Measurements from ENCODE around the gene MGA. TPM values are rescaled to one million over a fixed set of nuclear protein-coding genes. Genes with fewer than 3 reads are reported as not detected.

The MGA gene
- total and polyA plus RNA-seq, 2 experiments from 2014 or later, result 42.6 to 58.9 TPM

GRCh38 chr15:41783296-41783695 lies 123.1 kb downstream of the MGA start:
- Histone ChIP-seq H3K27me3 (ENCODE audit: insufficient read depth) (no peaks in the 10 kb centered on the region), H3F3A (replicated peaks; ENCODE audit: low read depth) (no peaks in the 10 kb centered on the region), H3K4me1 (ENCODE audit: insufficient read depth) (peaks cover 6% of the 10 kb centered on the region; the same call in 1 of the 2 replicates), H3K27ac (ENCODE audit: low read depth) (no peak overlapping the region), H4K20me1 (replicated peaks; ENCODE audit: insufficient read depth) (no peaks in the 10 kb centered on the region), H3K9me2 (ENCODE audit: insufficient read depth) (no peaks in the 10 kb centered on the region), H3K4me2 (no peak overlapping the region), H3K79me2 (replicated peaks; ENCODE audit: insufficient read depth) (peaks cover 22% of the 10 kb centered on the region; the same call in 1 of the 2 replicates), H3K4me3 (no peak overlapping the region), H2AFZ (no peak overlapping the region), H3K36me3 (ENCODE audit: insufficient read depth) (no peaks in the 10 kb centered on the region)
- no peak for DNase-seq (ENCODE audit: low spot score)
- ATAC-seq, result no peak
- Mint-ChIP-seq H3K4me1 (peaks cover 30% of the 10 kb centered on the region), H3K9me3 (no peaks in the 10 kb centered on the region), H3K27ac (no peak overlapping the region), H3K4me3 (no peak overlapping the region), H3K36me3 (ENCODE audit: low read depth) (no peaks in the 10 kb centered on the region), H3K27me3 (ENCODE audit: insufficient read depth, low read depth, poor library complexity) (peaks cover 2% of the 10 kb centered on the region)
- TF ChIP-seq EZH2 (IDR thresholded peaks at IDR 0.05; ENCODE audit: low read depth, unreplicated experiment), result no peak

GRCh38 chr15:41788262-41788661 lies 128.1 kb downstream of the MGA start:
- Histone ChIP-seq H3K4me3 (no peak overlapping the region), H3K4me2 (no peak overlapping the region)
- H3K27ac Mint-ChIP-seq, result no peak overlapping the region
- TF ChIP-seq STAT1 (IDR thresholded peaks at IDR 0.05; ENCODE audit: unreplicated experiment), result no peak
- TF ChIP-seq CREB1 (CRISPR knock-in tag; IDR thresholded peaks at IDR 0.05; ENCODE audit: low read depth), result no peak
- TF ChIP-seq NANOG (IDR thresholded peaks at IDR 0.05; ENCODE audit: borderline replicate concordance), result no peak
- no peak for TF ChIP-seq REST (IDR thresholded peaks at IDR 0.05; ENCODE audit: unreplicated experiment)
- no peak for TF ChIP-seq ZNF462 (CRISPR knock-in tag; IDR thresholded peaks at IDR 0.05)
- TF ChIP-seq POLR2AphosphoS5 (IDR thresholded peaks at IDR 0.05; ENCODE audit: low read depth), result no peak
- TF ChIP-seq JUNB (IDR thresholded peaks at IDR 0.05; ENCODE audit: unreplicated experiment), result no peak
- no peak for TF ChIP-seq ZNF331 (CRISPR knock-in tag; IDR thresholded peaks at IDR 0.05; ENCODE audit: low read depth)
- no peak for TF ChIP-seq CTCF (conservative IDR thresholded peaks at IDR 0.05; ENCODE audit: low read depth in 2 of 2)
- no peak for TF ChIP-seq EZH2 (IDR thresholded peaks at IDR 0.05; ENCODE audit: low read depth, unreplicated experiment)
- TF ChIP-seq ZNF114 (CRISPR knock-in tag; IDR thresholded peaks at IDR 0.05), result no peak

More at GRCh38 chr15:41788262-41788661, 128.1 kb downstream of the MGA start:
- DNase-seq (ENCODE audit: low spot score), result no peak
- peaks cover 38% of the 10 kb centered on the region for H3K4me1 Mint-ChIP-seq
- Histone ChIP-seq H3F3A (replicated peaks; ENCODE audit: low read depth) (no peaks in the 10 kb centered on the region; the same call in 1 of the 2 replicates), H2AFZ (no peak overlapping the region), H4K20me1 (replicated peaks; ENCODE audit: insufficient read depth) (no peaks in the 10 kb centered on the region), H3K4me1 (ENCODE audit: insufficient read depth) (peaks cover 35% of the 10 kb centered on the region), H3K9me2 (ENCODE audit: insufficient read depth) (no peaks in the 10 kb centered on the region), H3K36me3 (ENCODE audit: insufficient read depth) (no peaks in the 10 kb centered on the region), H3K79me2 (replicated peaks; ENCODE audit: insufficient read depth) (peaks cover 14% of the 10 kb centered on the region; the same call in 1 of the 2 replicates), H3K27me3 (ENCODE audit: insufficient read depth) (no peaks in the 10 kb centered on the region), H3K27ac (ENCODE audit: low read depth) (no peak overlapping the region)
- H3K36me3 Mint-ChIP-seq (ENCODE audit: low read depth), result no peaks in the 10 kb centered on the region
- H3K9me3 Mint-ChIP-seq, result no peaks in the 10 kb centered on the region
- H3K27me3 Mint-ChIP-seq (ENCODE audit: insufficient read depth, low read depth, poor library complexity), result peaks cover 9% of the 10 kb centered on the region
- no peak overlapping the region for H3K4me3 Mint-ChIP-seq
- no peak for ATAC-seq
